Measurements from ENCODE around the gene PEG3. TPM values are rescaled to one million over a fixed set of nuclear protein-coding genes. Genes with fewer than 3 reads are reported as not detected.

Gene PEG3
- total and polyA plus RNA-seq, 8 donors = 0.72 to 38.2 (median 2.0) TPM

- no peak for DNase-seq
- TF ChIP-seq POLR2AphosphoS5 (IDR thresholded peaks at IDR 0.05) = no peak
- intact Hi-C loops (cut with DNase I; ENCODE audit: low total_unique reads) = no loop called here
- no peak overlapping the region for H3K27ac ChIP-seq
- H3K9me3 ChIP-seq = peaks cover 0 to 42% (median 18%) of the 10 kb centered on the region in 4 donors
- H3K4me3 ChIP-seq = no peak overlapping the region
- no peaks in the 10 kb centered on the region for H3K4me1 ChIP-seq
- H3K36me3 ChIP-seq = peaks cover 0 to 60% (median 18%) of the 10 kb centered on the region in 4 donors
- 86 to 95% (median 92%) methylated on average over 7 to 12 of the region's 12 CpGs for WGBS, 5 donors
- H3K27me3 ChIP-seq = no peaks in the 10 kb centered on the region
Observed at GRCh38 chr19:56823417-56823816, 17.1 kb downstream of the PEG3 start.

DNA sequence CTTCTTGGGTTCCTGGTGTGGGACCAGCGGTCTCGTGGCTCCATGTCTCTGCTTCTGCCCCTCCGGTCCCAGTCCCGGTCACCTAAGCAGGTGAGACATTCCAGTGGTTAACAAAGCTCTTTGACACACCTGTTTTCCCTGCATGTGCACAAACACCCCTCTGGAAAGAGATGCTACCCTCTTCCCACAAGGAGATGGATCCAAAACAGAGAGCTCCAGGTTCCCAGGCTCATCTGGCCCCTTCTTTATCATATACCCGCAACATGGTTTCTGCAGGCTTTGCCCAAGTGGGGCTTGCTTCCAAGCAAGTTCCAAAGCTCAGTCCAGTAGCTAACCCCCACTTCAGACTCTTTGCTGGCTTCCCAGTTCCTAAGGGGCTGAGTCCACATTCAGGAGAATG is 17.8 kb downstream of the PEG3 start:
- intact Hi-C loops (cut with DNase I; ENCODE audit: low total_unique reads) = no loop called here
- no peak overlapping the region for H3K4me3 ChIP-seq
- no peaks in the 10 kb centered on the region for H3K27me3 ChIP-seq
- no peak for TF ChIP-seq POLR2A (IDR thresholded peaks at IDR 0.05)
- no peak for TF ChIP-seq POLR2AphosphoS5 (IDR thresholded peaks at IDR 0.05)
- TF ChIP-seq, protein P1, sequence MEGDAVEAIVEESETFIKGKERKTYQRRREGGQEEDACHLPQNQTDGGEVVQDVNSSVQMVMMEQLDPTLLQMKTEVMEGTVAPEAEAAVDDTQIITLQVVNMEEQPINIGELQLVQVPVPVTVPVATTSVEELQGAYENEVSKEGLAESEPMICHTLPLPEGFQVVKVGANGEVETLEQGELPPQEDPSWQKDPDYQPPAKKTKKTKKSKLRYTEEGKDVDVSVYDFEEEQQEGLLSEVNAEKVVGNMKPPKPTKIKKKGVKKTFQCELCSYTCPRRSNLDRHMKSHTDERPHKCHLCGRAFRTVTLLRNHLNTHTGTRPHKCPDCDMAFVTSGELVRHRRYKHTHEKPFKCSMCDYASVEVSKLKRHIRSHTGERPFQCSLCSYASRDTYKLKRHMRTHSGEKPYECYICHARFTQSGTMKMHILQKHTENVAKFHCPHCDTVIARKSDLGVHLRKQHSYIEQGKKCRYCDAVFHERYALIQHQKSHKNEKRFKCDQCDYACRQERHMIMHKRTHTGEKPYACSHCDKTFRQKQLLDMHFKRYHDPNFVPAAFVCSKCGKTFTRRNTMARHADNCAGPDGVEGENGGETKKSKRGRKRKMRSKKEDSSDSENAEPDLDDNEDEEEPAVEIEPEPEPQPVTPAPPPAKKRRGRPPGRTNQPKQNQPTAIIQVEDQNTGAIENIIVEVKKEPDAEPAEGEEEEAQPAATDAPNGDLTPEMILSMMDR (IDR thresholded peaks at IDR 0.05) = no peak
- no peak for TF ChIP-seq EP300 (IDR thresholded peaks at IDR 0.05)
- H3K4me1 ChIP-seq = no peaks in the 10 kb centered on the region
- no peak overlapping the region for H3K27ac ChIP-seq
- peaks cover 0 to 66% (median 21%) of the 10 kb centered on the region in 4 donors for H3K36me3 ChIP-seq
- H3K9me3 ChIP-seq = peaks cover 0 to 47% (median 18%) of the 10 kb centered on the region in 4 donors
- WGBS, 5 donors = 81 to 95% (median 93%) methylated on average over 5 of the region's 5 CpGs
- DNase-seq = no peak

DNA sequence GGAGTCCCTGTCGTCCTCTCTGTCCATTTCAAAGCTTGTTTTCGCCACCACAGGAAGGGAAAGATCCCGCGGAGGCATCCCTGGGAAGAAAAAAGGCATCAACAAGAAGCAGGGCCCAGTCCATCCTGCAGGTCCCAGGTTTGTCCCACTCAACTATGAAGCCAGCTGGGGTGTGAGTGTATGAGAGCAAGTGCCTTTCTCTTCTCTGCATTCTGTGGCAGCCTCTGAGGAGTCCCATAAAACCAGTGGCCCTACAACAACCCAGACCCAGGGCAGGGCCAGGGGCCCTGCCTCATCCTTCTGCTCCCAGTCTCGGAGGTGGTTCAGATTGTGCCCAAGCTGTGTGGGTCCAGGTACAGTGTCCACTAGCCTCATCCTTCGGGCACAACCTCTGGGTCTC is 18.9 kb downstream of the PEG3 start:
- Histone ChIP-seq H3K27me3 (no peaks in the 10 kb centered on the region), H3K27ac (no peak overlapping the region), H3K36me3 (peaks cover 0 to 77% (median 28%) of the 10 kb centered on the region in 4 donors), H3K9me3 (peaks cover 0 to 56% (median 21%) of the 10 kb centered on the region in 4 donors), H3K4me1 (no peaks in the 10 kb centered on the region), H3K4me3 (no peak overlapping the region)
- WGBS, 5 donors = 66 to 84% (median 78%) methylated on average over 6 of the region's 6 CpGs
- no peak for TF ChIP-seq EP300 (IDR thresholded peaks at IDR 0.05)
- TF ChIP-seq POLR2A (IDR thresholded peaks at IDR 0.05) = no peak
- no peak for TF ChIP-seq POLR2AphosphoS5 (IDR thresholded peaks at IDR 0.05)
- TF ChIP-seq, protein P1 (IDR thresholded peaks at IDR 0.05) = no peak
- no peak for DNase-seq
- intact Hi-C loops (cut with DNase I; ENCODE audit: low total_unique reads) = no loop called here

- no peaks in the 10 kb centered on the region for H3K4me1 ChIP-seq
- no peaks in the 10 kb centered on the region for H3K27me3 ChIP-seq
- peaks cover 0 to 82% (median 28%) of the 10 kb centered on the region in 4 donors for H3K36me3 ChIP-seq
- H3K9me3 ChIP-seq = peaks cover 0 to 60% (median 22%) of the 10 kb centered on the region in 4 donors
- H3K4me3 ChIP-seq = no peak overlapping the region
- 51 to 64% (median 61%) methylated on average over 3 to 5 of the region's 5 CpGs for WGBS, 5 donors
- TF ChIP-seq POLR2A (IDR thresholded peaks at IDR 0.05) = no peak
- H3K27ac ChIP-seq = no peak overlapping the region
- intact Hi-C loops (cut with DNase I; ENCODE audit: low total_unique reads) = no loop called here
- DNase-seq = no peak
Observed at GRCh38 chr19:56821209-56821608, 19.3 kb downstream of the PEG3 start.

- intact Hi-C loops (cut with DNase I; ENCODE audit: low total_unique reads) = no loop called here
- Histone ChIP-seq H3K4me3 (no peak overlapping the region), H3K4me1 (no peaks in the 10 kb centered on the region), H3K27ac (no peak overlapping the region), H3K9me3 (peaks cover 0 to 65% (median 19%) of the 10 kb centered on the region in 4 donors), H3K36me3 (peaks cover 0 to 81% (median 30%) of the 10 kb centered on the region in 4 donors), H3K27me3 (no peaks in the 10 kb centered on the region)
- TF ChIP-seq POLR2AphosphoS5 (IDR thresholded peaks at IDR 0.05) (no peak), POLR2A (IDR thresholded peaks at IDR 0.05) (no peak), EP300 (IDR thresholded peaks at IDR 0.05) (no peak)
- TF ChIP-seq, protein P1 (IDR thresholded peaks at IDR 0.05) = no peak
- DNase-seq = no peak
- WGBS, 5 donors = 70 to 85% (median 76%) methylated on average over 2 of the region's 2 CpGs
Observed at GRCh38 chr19:56819166-56819565, 21.4 kb downstream of the PEG3 start.

Measured in stomach (tissue), 9 donors.